HG03196 (cell line): Measurements from ENCODE around the gene NUB1.

Experiments used
- ATAC-seq: cut with Tn5 transposase; IDR thresholded peaks from one replicate; pipeline ENCODE4 v1.9.1; 2021; ENCODE audit not compliant: unreplicated experiment

Gene NUB1

GRCh38 chr7:151416112-151416940 is 74.7 kb downstream of the NUB1 start:
- no peak for ATAC-seq

- no peak for ATAC-seq
These were observed 75.3 kb downstream of the NUB1 start for GRCh38 chr7:151416941-151417315.

- ATAC-seq = no peak
These were observed 78.5 kb downstream of the NUB1 start for GRCh38 chr7:151420144-151420543.

GRCh38 chr7:151422212-151422611 is 80.6 kb downstream of the NUB1 start:
- ATAC-seq = no peak

GRCh38 chr7:151423226-151423625 is 81.6 kb downstream of the NUB1 start:
- no peak for ATAC-seq

- ATAC-seq = no peak
These were observed 82.3 kb downstream of the NUB1 start for GRCh38 chr7:151423936-151424335.

GRCh38 chr7:151424799-151425198 is 83.2 kb downstream of the NUB1 start:
- no peak for ATAC-seq

- ATAC-seq = no peak
These were observed 84.2 kb downstream of the NUB1 start for GRCh38 chr7:151425670-151426440.

GRCh38 chr7:151426441-151426903 is 84.9 kb downstream of the NUB1 start:
- ATAC-seq = no peak

GRCh38 chr7:151426904-151427704 is 85.5 kb downstream of the NUB1 start:
- no peak for ATAC-seq

GRCh38 chr7:151427705-151428377 is 86.2 kb downstream of the NUB1 start:
- no peak for ATAC-seq
